ENCODE data around the gene CTSO.

- TF ChIP-seq CTCF (IDR thresholded peaks at IDR 0.05; ENCODE audit: control extremely low read depth in 1 of 3, insufficient read depth in 1 of 3, low read depth in 1 of 3, low read length in 3 of 3) (no peak), SIX5 (IDR thresholded peaks at IDR 0.05; ENCODE audit: low read depth, low read length) (no peak), EGR1 (IDR thresholded peaks at IDR 0.05; ENCODE audit: borderline replicate concordance, low read depth, low read length) (no peak), ATF2 (IDR thresholded peaks at IDR 0.05; ENCODE audit: low read length) (no peak), RXRA (IDR thresholded peaks at IDR 0.05; ENCODE audit: insufficient read depth, low read depth, low read length) (no peak), EZH2 (IDR thresholded peaks at IDR 0.05; ENCODE audit: low read depth, low read length, severe bottlenecking) (no peak), POLR2A (IDR thresholded peaks at IDR 0.05; ENCODE audit: control extremely low read depth in 1 of 2, low read depth in 2 of 2, low read length in 2 of 2) (no peak), TAF1 (IDR thresholded peaks at IDR 0.05; ENCODE audit: low read depth, low read length) (no peak), JUN (IDR thresholded peaks at IDR 0.05; ENCODE audit: low read depth, low read length) (no peak), CEBPB (IDR thresholded peaks at IDR 0.05; ENCODE audit: low read depth, low read length) (no peak), SIN3A (conservative IDR thresholded peaks at IDR 0.05 in 1 of 2, IDR thresholded peaks at IDR 0.05 in 1 of 2; ENCODE audit: low read depth in 1 of 2, low read length in 2 of 2) (no peak)
Measured at GRCh38 chr4:155952501-155952901, 1.2 kb downstream of the CTSO start.
